Dedifferentiated amniotic fluid mesenchymal stem cell (primary cell): ENCODE measurements around the gene TRIM9.
A peak's percentile ranks its signal among the peaks of the same experiment; 100 is the strongest.
"Not testable (repeated sequence)": the region's sequence is repeated elsewhere in the genome, so short reads cannot be mapped to it uniquely, and the experiment has no call there.

Experiments
- DNase-seq: peaks from one replicate; pipeline ENCODE4 v3.0.0-alpha.2; 2016; ENCODE audit errors: extremely low spot score

Gene TRIM9

DNA sequence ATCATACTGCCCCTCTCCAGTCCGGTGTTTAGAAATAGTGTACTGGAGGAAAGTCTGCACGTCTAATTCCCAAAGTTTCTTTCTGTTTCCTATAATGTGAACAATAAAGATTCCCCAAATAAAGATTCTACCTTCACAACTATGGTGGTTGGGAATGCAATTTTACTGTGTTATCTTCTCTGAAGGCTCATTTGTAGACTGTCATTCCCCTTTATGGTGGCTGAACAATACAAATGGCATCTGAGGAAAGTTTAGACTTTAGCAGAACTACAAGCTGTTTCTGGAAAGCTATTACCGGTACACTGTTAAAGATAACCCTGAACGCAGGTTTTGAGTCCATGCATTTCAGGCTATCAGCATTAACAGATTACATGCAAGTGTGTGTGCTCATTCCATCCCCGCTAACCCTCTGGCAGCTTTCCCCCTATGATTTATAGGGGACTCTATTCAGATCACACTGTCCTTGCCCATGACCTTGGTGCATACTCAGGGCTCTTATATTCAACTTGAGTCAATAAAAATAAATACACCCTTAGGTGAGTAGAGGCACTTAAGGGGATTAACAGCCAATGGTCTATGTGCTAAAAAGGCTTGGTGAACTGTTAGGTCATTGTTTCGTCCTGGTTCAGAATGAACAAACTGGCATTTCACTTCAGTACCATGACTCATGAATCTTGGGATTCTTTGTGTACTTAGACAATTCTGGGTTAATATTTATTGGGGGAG, 89.9 kb downstream of the TRIM9 start:
- DNase-seq = peak; percentile 65

DNA sequence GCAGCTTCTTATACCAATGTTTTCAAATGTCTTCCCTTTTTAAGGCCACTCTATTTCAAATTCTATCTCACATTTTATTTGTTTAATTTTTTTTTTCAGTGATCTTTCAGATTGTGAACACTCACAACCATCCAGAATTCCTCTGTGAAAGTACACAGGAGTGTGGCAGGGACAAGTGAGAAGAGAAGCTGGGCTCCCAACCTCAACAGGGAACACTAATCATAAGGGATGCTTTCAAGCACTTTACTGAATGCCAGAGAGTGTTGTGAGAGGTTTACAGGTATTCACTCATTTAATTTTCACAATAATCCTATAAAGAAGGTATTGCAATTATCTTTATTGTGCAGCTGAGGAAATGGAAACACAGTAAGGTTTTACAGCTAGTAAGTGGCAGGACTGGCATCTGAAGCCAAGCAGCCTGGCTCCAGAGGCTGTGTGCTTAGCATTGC, 90.5 kb downstream of the TRIM9 start:
- no peak for DNase-seq

DNA sequence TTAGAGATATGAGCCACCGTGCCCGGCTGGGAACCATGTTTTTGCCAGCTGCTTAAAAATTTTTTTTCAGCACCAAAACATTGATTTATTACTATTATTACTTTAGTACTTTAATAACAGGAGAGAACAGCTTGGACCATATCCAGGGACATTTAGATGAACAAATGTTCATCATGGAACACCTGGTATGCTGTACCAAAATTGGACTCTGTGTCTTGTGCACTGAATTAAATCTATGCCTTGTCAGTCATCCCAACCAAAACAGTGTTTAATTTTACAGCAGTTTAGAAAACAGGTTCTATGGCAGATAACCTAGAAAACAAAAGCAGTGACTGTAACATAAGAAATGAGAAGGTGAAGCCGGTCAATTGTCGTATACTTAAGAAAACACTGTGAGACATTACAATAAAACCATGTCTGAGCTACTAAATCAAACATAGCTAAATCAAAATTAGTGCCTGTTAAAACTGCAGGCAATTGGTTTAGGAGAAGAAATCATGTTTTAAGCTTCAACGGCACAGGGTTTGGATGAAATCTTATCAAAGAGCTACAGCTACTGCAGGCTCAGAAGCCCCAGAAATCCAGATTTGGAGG, 92.4 kb downstream of the TRIM9 start:
- no peak for DNase-seq

DNA sequence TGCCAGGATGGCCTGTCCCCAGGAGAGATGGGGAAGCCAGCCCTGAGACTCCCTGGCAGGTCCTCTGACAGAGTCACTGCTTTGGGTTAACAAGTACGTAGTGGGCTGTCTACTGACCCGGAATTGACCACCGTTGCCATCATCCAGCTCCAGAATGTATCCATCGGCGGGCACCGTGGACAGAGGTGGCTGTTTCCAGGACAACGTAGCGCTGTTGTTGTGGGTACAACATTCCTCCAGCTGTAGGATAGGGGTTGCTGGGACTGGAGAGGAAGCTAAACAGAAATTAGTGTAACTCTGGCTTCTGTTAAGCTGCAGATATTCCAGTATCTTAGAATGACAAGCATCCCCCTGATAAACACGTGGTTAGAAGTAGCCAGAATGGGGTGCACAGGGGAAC, 94.3 kb downstream of the TRIM9 start:
- DNase-seq = no peak

DNA sequence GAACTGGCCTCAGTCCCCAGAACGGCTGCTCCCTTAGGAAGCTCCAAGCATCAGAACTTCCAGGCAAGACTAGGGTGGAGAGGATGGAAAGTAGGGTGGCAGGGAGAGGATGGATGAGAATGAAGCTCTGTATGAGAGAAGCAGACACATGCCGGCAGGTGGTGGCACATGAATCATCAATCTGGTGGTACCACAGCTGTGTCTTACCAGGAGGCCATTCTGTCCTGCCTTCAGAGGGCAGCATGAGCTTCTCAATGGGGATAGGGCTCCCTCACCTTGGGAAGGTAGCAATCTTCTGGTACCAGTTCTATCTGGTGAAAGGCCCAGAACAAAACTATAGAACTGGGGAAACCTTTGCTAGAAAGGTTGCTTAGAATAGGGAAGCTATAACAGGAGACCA, 95.2 kb downstream of the TRIM9 start:
- no peak for DNase-seq

DNA sequence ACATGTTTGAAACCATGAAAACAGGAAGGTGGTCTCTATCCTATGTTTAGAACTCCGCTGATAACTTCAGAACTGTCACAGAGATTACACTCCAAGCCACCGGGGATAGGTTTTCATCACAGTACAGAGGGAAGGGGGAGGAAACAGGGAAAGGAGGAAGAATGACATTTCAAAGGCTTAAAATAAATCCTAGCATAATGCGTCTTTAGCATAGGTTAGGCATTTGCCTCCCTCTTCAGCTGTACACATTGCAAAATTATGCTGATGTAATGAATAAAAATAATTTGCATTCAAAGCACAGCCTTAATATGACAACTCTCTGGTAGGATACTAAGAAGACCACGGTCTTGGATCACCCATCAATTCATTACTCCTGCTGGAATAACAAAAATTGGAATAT, 96.3 kb downstream of the TRIM9 start:
- no peak for DNase-seq

DNA sequence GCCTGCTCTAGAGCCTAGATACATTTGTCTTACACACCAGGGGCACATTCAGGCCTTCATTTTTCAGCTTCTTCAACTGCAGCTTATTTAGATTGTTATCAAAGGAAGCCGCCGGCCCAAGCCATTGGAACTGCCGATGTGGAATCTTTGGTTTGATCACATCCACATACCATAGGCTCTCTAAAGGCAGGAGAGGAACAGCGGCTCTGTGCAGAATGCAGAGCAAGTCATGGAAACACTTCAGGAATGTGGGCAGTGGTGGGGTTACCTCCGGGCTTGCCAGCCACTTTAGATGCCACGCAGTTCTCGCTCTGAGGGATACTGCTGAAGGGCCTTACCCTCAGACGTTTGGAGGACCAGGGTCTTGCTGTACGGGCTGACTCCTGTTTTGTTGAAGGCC, 97.2 kb downstream of the TRIM9 start:
- no peak for DNase-seq

DNA sequence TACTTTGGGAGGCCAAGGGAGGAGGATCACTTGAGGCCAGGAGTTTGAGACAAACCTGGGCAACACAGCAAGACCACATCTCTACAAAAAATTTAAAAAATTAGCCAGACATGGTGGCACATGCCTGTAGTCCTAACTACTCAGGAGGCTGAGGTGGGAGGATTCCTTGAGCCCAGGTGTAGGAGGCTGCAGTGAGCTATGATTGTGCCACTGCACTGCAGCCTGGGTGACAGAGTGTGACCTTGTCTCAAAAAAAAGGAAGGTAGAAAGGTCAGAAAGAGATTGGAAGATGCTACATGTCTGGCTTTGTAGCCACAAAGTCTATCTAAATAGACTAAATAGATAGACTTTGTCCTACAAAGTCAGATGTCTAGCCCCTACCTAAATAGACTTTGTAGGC, 100.7 kb downstream of the TRIM9 start:
- not testable (repeated sequence) for DNase-seq

DNA sequence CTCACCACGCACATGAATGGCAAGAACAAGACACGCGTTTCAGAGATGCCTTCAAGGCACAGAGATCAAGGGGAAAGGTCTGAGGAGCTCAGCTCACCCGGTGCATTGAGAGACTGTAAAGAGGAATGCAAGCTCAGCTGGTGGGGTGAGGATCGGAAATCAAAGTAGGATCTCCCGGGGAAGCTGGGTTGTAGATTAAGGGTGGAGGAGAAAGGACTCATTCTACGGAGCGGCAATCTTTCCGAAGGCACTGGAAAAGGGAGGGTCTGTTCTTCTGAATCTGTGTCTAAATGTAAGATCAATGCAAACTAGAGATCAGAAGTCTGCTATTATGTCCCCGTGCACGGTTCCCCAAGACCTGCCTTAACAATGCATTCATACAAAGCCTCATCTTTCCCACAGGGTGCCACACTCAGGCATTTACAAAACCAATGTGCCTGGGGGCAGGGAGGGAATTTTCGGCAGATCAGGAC, 109.0 kb downstream of the TRIM9 start:
- no peak for DNase-seq

DNA sequence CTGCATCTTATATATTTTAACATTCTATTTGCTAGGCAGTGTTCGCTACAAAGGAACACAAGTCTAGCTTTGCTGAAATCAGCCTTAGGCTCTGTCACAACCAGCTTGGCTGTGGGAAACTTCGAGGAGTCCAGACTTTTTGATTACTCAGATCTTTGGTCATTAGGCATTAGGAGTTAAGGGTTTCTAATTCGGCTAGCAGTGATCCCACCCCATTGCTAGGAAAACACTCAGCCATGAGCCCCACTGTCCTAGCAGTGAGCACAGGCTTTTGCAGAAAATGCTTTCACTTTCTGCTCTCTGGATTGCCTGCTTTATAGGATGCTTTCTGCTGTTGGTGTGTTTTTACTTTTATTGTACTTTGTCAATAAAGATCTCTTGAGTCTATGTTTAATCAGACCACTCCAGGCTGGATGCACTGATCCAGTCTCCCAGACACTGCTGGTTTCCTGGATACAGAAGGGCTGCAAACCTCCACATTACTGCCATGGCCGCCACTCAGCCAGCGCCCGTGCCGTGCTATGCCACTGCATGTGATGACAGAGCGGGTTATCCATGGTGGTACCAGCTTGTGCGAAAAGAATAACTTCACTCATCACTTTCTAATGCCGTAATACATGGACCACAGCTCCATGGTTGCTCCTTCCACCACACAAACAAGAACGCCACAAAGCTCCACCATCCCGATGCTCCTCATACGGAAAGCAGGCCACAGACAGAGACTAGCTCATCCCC, 109.6 kb downstream of the TRIM9 start:
- no peak for DNase-seq

DNA sequence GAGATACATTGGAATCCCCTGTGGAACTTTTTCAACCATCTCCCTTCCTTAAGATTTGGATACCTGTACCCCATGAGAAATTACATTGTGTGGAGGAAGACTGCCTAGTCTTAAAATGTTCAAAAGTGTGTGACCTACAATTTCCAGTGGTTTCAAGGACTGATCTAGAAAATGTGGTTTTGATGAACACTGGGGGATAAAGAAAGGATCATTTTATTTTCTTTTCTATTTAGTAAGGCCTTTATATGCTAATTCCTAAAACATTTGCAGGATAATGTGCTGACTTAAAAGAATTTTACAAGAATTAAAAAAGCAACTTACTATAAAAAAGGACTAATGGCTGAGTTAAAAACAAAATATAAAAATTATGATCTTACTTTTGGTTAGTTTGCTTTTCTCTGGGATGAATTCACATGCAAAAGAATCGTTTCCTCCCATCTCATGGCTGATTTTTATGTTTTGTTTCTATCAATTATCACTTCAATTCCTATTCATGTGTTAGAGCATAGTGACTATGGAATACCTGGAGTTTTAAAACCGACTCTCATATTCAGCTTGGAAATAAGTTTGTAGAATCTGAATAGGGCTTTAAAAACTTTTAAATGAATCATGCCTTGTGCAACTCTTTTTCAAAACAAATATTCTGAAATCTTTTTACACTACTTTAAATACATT, 110.7 kb downstream of the TRIM9 start:
- no peak for DNase-seq

DNA sequence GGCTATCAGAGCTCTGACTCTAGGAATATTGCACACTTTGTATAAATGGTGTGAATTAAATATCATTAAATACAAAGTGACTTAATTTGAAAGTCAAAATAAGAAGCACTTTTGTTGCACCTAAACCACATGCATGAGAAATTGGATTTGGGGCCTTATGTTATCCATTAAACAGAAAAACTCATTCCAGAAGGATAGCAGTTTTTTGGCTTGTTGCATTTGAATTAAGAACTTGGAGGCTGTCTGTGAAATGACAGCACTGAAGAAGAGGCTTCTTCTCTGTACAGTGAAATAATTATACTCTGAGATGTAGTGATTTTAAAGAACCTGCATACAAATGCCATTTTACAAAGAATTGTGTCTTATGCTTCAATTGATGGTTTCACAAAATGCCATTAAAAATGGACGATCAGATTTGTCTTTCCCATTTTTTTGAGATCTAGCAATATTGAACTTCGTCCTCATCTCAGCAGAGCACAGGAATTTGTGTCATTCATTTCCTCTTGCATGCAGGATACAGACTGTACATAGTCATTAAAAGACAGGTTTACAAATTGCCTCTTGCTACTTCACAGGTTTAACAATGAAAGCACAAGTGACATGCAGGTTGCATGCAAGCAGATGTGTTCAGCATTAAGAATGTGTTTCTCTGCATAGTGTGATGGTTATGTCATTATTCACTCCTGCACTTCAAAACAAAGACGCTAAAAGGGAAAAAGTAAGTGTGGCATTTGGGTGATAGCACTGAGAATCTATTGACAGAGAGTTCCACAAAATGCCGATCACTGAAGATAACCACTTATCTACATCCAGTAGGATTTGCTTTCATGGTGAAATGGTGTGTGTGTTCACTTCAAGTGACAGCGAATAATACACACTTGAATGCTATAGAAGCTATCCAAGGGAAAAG, 114.7 kb downstream of the TRIM9 start:
- DNase-seq = no peak

DNA sequence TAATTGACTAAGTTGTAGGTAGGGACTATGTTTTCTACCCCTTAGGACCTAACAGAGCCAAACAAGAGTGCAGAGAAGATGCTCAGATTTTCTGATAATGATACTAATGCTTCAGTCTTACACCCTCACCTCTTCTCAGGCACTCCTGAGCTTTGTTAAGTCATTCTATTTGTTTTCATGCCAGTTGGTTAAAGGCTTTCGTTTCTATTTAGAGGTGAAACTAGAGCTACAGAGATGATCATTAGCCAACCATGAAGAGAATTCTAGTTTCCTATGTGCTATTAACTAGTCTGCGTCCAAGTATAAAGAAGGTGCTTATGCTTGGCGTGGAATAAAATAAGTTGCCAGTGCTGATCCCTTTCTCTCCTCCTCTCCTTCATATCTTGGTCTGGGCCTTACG, 116.0 kb downstream of the TRIM9 start:
- no peak for DNase-seq

DNA sequence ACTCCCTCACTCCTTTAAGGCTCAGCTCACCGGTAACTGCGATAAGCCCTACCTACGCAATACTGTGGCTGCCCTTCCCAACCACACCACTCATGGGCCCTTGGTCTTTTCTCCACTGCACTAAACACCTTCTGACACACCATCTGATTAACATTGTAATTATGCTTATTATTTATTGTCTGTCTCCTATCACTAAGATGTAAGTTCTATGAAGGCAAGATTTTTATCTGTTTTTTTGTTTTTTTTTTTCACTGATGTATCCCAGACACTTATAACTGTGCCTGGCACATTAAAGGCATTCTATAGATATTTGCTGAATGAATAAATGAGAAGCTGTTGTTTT, 116.4 kb downstream of the TRIM9 start:
- DNase-seq = no peak

DNA sequence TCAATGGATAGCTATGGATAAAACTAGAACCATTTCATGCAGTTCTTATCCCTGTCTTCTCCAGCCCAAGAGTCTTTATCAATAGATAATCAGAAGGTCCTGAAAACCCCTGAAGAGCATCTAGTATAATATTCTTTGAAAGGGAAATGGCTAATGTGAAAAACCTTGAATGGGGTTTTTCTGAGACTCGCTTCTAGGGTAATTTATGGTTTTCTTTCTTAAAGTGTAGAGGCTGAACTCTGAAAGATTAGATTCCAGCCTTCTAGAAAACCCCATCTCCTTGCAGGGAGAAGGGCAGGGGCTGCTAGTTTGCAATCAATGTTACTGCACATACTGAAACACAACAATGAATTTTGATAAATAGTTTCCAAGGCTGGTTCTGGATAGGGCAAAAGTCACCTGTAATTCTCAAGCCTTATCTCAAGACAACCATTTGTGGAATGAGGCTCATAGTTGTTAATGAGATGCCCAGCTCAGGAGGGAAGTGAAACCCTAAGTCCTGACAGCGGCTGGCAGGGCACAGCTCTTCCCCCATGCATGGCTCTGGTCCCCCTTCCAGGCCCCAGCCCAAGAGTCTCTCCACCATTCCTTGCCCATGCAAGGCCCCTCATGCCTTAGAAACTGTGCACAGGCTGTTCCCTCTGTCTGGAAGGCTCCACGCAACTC, 116.9 kb downstream of the TRIM9 start:
- DNase-seq = no peak

DNA sequence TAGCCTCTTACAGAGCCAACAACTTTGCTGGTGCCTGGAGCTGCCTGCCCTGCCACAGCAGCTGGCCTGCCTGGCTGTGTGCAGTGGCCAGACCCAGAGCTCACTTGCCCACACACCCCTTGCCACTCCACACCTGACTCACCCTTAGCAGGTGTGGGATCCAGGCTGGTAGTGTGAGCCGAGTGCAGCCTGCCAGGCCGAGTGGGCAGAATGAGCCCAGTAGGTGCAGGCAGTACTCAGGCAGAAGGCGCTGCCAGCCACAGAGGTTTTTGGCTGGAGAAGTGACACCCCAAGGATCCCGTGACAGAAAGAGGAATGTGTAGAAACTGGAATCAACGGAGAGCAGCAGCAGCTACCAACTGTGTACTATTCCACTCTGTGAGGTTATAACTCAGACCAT, 120.8 kb downstream of the TRIM9 start:
- DNase-seq = no peak

DNA sequence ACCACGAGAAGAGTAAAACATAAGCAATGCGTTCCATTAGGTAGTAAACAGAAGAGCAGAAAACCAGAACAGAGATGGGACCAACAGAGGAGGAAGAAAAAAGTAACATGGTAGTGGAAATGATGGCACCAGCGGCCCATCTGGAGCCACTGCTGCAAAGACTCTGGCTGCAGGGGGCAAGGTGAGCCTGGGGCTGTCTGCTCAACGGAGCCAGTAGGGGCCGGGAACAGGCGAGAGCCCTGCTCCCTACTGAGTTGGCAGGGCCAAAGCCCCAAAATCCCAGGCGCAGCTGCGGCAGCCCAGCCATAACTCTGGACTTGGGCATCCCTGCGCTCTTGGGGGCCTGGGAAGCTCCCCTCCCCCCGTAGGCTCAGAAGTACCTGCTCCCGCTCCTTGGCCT, 122.2 kb downstream of the TRIM9 start:
- DNase-seq = no peak

DNA sequence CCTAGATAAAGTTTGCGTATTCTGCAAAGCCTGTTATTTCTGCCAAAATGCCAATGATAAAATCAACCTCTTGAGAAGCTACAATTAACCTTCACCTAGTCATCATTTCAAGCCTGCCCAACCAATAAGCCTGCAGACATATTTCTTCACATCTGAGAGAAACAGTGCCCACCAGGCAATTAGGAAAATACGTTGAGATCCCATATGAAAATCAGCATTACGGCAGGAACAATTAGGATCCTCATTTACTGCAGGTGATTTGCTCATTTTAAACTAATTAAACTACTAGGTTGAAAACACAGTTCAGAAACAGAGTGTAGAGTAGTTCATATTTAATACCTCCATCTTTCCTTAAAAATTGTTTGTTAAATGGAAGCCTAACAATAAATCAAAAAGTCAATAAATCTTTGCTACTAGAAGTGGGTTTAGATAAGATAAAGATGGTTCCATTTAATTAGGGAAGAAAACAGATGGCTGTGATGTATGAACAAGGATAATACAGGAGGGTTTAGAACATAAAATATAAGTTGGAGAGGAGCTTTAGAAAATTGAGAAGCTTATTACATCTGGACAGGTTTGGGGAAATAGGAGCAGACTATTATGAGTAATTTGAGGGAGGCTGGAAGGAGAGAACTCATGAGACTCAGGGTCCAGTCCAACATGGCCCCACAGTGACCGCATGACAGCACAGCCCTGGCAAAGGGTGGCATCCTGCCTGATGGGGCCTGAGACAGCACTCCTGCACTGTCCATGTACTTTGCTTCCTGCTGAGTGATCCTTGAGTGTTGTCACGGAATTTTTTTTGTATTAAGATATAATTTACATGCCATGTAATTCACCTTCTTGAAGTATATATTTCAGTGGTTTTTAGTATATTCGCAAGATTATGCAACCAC, 123.8 kb downstream of the TRIM9 start:
- DNase-seq = no peak

DNA sequence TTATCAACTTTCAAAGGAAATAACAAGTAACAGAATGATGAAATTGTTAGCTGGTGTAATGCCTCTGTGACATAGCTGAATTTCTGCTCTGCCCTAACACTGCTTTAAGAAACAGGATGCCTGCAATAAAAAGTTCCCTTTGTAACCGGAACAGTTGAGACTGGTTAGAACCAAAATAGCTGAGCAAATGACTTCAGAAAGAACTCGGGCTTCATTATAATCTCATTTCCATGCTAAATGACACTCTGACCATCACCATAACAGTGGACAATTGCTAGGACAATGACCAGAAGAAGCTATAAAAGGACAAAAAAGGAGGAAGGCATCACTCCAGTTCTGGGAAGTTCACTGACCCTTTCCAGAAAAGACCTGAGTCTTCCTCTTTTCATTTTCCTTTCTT, 127.1 kb downstream of the TRIM9 start:
- peak; percentile 40 for DNase-seq

DNA sequence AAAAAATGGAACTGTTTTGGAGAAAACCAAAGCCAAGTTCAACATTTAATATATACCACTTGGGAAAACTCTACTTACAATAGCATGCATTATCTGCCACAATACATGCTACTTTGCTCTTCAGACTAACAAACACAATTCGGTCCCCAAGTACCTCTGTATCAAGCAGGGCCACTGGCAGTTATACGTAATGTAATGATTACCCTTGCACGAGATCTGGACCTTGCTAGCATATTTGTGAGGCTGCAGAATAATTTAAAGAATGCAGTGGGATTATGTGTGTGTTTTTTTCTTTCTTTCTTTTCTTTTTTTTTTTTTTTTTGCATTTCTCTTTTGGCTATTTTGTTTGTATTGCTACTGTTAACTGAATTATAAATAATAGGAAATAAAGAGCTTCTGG, 127.8 kb downstream of the TRIM9 start:
- DNase-seq = peak; percentile 90
